ENCODE results near the gene NPSR1. TPM values are rescaled to one million over a fixed set of nuclear protein-coding genes. Genes with fewer than 3 reads are reported as not detected.

NPSR1 gene, protein sequence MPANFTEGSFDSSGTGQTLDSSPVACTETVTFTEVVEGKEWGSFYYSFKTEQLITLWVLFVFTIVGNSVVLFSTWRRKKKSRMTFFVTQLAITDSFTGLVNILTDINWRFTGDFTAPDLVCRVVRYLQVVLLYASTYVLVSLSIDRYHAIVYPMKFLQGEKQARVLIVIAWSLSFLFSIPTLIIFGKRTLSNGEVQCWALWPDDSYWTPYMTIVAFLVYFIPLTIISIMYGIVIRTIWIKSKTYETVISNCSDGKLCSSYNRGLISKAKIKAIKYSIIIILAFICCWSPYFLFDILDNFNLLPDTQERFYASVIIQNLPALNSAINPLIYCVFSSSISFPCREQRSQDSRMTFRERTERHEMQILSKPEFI
- total RNA-seq (2022; extraction: Qiagen RNA extraction; ENCODE audit: low read depth): not detected in 5 replicates

DNA sequence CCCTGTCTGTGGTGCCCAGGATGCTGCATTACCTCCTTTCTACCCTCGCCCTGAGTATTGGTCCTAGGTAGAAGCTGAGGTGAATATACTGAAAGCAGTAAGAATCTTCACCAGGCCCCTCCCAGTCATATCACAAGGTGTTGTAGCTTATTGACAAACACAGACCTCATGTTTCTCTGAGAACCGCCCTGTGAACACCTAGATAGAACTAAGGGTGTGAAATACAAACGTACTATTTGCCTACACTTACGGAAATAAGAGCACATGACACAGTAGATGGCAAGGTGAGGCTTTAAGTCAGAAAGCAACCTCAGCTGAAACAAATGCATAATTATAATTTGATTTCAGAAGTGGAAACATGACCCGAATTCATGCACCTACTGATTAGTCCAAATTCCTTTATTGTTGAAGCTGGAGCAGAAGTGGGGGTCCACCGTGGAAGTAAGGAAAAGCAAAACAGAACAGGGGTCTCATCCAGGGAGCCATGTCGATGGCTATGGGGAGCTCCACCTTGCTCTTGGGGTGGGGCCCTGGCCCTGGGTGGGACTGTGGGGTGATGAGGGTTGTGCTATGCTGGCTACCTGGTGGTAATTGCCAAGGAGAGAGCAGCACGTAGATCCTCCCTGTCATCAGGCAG lies at the start of gene NPSR1:
Gene NPSR1, plus strand, starts transcription at position 587 of the 637 bp plus-strand sequence. CDS start 195 bp downstream, outside the sequence.

All from A549 treated with DMSO at 1 μM for 4 hours (cell line).